ES-I3 (cell line): Measurements from ENCODE around the gene NLRP1.
"Not testable (repeated sequence)": the region's sequence is repeated elsewhere in the genome, so short reads cannot be mapped to it uniquely, and the experiment has no call there.

Experiments
- H3K36me3 ChIP-seq: 2 replicates; pipeline ENCODE4 v1.6.1; 2013; ENCODE audit warnings: mild to moderate bottlenecking, low read length, control low read depth, moderate library complexity; ENCODE audit not compliant: insufficient read depth
- H3K4me1 ChIP-seq: 2 replicates; pipeline ENCODE4 v1.6.1; 2013; ENCODE audit warnings: mild to moderate bottlenecking, control low read depth, low read length; ENCODE audit not compliant: insufficient read depth
- H3K9ac ChIP-seq: 2 replicates; pipeline ENCODE4 v1.6.1; 2013; ENCODE audit warnings: low read depth, mild to moderate bottlenecking, low read length, moderate library complexity
- H3K9me3 ChIP-seq: 2 replicates; pipeline ENCODE4 v1.6.1; 2013; ENCODE audit warnings: mild to moderate bottlenecking, low read length, moderate library complexity; ENCODE audit not compliant: control insufficient read depth, insufficient read depth

Gene NLRP1

GRCh38 chr17:5581655-5582054 is 2.7 kb downstream of the NLRP1 start:
- Histone ChIP-seq H3K4me1 (peaks cover 12% of the 10 kb centered on the region), H3K9ac (no peak overlapping the region), H3K36me3 (no peaks in the 10 kb centered on the region), H3K9me3 (no peaks in the 10 kb centered on the region)

- no peak overlapping the region for H3K9ac ChIP-seq
- peaks cover 12% of the 10 kb centered on the region for H3K4me1 ChIP-seq
- no peaks in the 10 kb centered on the region for H3K36me3 ChIP-seq
- H3K9me3 ChIP-seq = no peaks in the 10 kb centered on the region
Observed at GRCh38 chr17:5580969-5581368, 3.3 kb downstream of the NLRP1 start.

- no peaks in the 10 kb centered on the region for H3K36me3 ChIP-seq
- H3K4me1 ChIP-seq = peaks cover 9% of the 10 kb centered on the region
- no peak overlapping the region for H3K9ac ChIP-seq
- H3K9me3 ChIP-seq = no peaks in the 10 kb centered on the region
Observed at GRCh38 chr17:5580367-5580766, 3.9 kb downstream of the NLRP1 start.

GRCh38 chr17:5578768-5579167 is 5.5 kb downstream of the NLRP1 start:
- H3K9ac ChIP-seq, H3K36me3 ChIP-seq, H3K4me1 ChIP-seq, H3K9me3 ChIP-seq: not testable (repeated sequence)

- H3K9ac ChIP-seq, H3K9me3 ChIP-seq, H3K4me1 ChIP-seq, H3K36me3 ChIP-seq: not testable (repeated sequence)
Observed at GRCh38 chr17:5573017-5573416, 11.3 kb downstream of the NLRP1 start.

- Histone ChIP-seq H3K9me3 (peaks cover 7% of the 10 kb centered on the region; the same call in 1 of the 2 replicates), H3K4me1 (no peaks in the 10 kb centered on the region), H3K36me3 (no peaks in the 10 kb centered on the region), H3K9ac (no peak overlapping the region)
Observed at GRCh38 chr17:5571281-5571680, 13.0 kb downstream of the NLRP1 start.

GRCh38 chr17:5565808-5566207 is 18.5 kb downstream of the NLRP1 start:
- Histone ChIP-seq H3K9me3 (no peaks in the 10 kb centered on the region), H3K4me1 (no peaks in the 10 kb centered on the region), H3K36me3 (no peaks in the 10 kb centered on the region), H3K9ac (no peak overlapping the region)

GRCh38 chr17:5563456-5563855 is 20.9 kb downstream of the NLRP1 start:
- no peak overlapping the region for H3K9ac ChIP-seq
- no peaks in the 10 kb centered on the region for H3K9me3 ChIP-seq
- H3K4me1 ChIP-seq = no peaks in the 10 kb centered on the region
- H3K36me3 ChIP-seq = no peaks in the 10 kb centered on the region

GRCh38 chr17:5562661-5563360 is 21.5 kb downstream of the NLRP1 start:
- Histone ChIP-seq H3K9me3 (no peaks in the 10 kb centered on the region), H3K9ac (no peak overlapping the region), H3K36me3 (no peaks in the 10 kb centered on the region), H3K4me1 (no peaks in the 10 kb centered on the region)

GRCh38 chr17:5561736-5562571 is 22.4 kb downstream of the NLRP1 start:
- Histone ChIP-seq H3K4me1 (no peaks in the 10 kb centered on the region), H3K9me3 (no peaks in the 10 kb centered on the region), H3K36me3 (no peaks in the 10 kb centered on the region), H3K9ac (no peak overlapping the region)

- Histone ChIP-seq H3K9ac (no peak overlapping the region), H3K9me3 (no peaks in the 10 kb centered on the region), H3K4me1 (no peaks in the 10 kb centered on the region), H3K36me3 (no peaks in the 10 kb centered on the region)
Observed at GRCh38 chr17:5560361-5560988, 23.8 kb downstream of the NLRP1 start.

GRCh38 chr17:5558815-5559785 is 25.2 kb downstream of the NLRP1 start:
- no peaks in the 10 kb centered on the region for H3K4me1 ChIP-seq
- no peaks in the 10 kb centered on the region for H3K9me3 ChIP-seq
- no peaks in the 10 kb centered on the region for H3K36me3 ChIP-seq
- H3K9ac ChIP-seq = no peak overlapping the region

GRCh38 chr17:5557990-5558389 is 26.3 kb downstream of the NLRP1 start:
- no peaks in the 10 kb centered on the region for H3K36me3 ChIP-seq
- H3K4me1 ChIP-seq = no peaks in the 10 kb centered on the region
- no peaks in the 10 kb centered on the region for H3K9me3 ChIP-seq
- H3K9ac ChIP-seq = no peak overlapping the region

GRCh38 chr17:5557485-5557884 is 26.8 kb downstream of the NLRP1 start:
- Histone ChIP-seq H3K9ac (no peak overlapping the region), H3K9me3 (no peaks in the 10 kb centered on the region), H3K36me3 (no peaks in the 10 kb centered on the region), H3K4me1 (no peaks in the 10 kb centered on the region)
